GM13977 (cell line): Measurements from ENCODE around the gene CASTOR1.

Experiments used
- DNase-seq: peaks from one replicate; pipeline ENCODE4 v3.0.0; 2012; ENCODE audit warnings: low spot score
- in situ Hi-C: fragments of 300-500 bp; cut with MboI; formaldehyde crosslinking; loops from one replicate; pipeline ENCODE4 v1.12.0; 2022; ENCODE audit warnings: low sequenced_read_pairs, low pct_unique_long_range_greater_than_20kb, mixed read lengths, inconsistent platforms; ENCODE audit not compliant: unreplicated experiment
- TF ChIP-seq, protein P1 (sequence below): IDR thresholded peaks from 2 replicates; pipeline ENCODE4 v1.5.1; 2012; ENCODE audit warnings: mild to moderate bottlenecking, control low read depth; ENCODE audit not compliant: insufficient read depth; ENCODE audit errors: extremely low read depth, missing control alignments

Gene CASTOR1

GRCh38 chr22:30333707-30334087 is 44.4 kb upstream of the CASTOR1 start:
- DNase-seq, result no peak
- TF ChIP-seq, protein P1, sequence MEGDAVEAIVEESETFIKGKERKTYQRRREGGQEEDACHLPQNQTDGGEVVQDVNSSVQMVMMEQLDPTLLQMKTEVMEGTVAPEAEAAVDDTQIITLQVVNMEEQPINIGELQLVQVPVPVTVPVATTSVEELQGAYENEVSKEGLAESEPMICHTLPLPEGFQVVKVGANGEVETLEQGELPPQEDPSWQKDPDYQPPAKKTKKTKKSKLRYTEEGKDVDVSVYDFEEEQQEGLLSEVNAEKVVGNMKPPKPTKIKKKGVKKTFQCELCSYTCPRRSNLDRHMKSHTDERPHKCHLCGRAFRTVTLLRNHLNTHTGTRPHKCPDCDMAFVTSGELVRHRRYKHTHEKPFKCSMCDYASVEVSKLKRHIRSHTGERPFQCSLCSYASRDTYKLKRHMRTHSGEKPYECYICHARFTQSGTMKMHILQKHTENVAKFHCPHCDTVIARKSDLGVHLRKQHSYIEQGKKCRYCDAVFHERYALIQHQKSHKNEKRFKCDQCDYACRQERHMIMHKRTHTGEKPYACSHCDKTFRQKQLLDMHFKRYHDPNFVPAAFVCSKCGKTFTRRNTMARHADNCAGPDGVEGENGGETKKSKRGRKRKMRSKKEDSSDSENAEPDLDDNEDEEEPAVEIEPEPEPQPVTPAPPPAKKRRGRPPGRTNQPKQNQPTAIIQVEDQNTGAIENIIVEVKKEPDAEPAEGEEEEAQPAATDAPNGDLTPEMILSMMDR, result no peak
- in situ Hi-C loops, result no loop called here

GRCh38 chr22:30332994-30333706 is 43.8 kb upstream of the CASTOR1 start:
- no peak for DNase-seq
- TF ChIP-seq, protein P1, result no peak
- in situ Hi-C loops, result no loop called here

GRCh38 chr22:30332551-30332950 is 43.2 kb upstream of the CASTOR1 start:
- in situ Hi-C loops, result no loop called here
- no peak for DNase-seq
- TF ChIP-seq, protein P1, result no peak

DNA sequence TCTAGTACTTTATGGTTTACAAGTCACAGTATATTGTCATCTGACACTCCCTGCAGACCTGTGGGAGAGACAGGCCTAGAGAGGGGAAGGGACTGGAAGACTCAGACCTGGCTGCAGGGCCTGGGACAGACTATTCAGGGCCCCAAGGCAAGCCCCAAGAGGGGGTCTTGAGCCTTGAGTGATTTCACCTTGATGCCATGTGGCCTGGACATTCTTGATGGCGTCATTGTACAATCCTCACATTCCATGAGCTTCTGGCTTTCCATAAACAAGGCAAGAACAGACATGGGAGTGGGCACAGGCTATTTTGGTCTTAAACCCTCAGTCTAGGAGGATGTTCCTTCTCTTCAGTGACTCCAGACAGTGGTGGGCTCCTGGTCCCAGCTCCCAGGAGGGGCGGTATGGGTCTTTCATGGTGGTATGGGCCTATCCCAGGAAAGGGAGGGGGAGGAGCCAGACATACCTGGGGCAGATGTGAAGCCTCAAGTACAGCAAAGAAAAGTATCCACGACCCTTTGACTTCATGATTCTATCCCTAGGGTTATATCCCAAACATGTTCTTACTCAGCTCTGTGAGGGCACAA is 39.3 kb upstream of the CASTOR1 start:
- DNase-seq, result no peak
- TF ChIP-seq, protein P1, result no peak
- in situ Hi-C loops, result no loop called here

DNA sequence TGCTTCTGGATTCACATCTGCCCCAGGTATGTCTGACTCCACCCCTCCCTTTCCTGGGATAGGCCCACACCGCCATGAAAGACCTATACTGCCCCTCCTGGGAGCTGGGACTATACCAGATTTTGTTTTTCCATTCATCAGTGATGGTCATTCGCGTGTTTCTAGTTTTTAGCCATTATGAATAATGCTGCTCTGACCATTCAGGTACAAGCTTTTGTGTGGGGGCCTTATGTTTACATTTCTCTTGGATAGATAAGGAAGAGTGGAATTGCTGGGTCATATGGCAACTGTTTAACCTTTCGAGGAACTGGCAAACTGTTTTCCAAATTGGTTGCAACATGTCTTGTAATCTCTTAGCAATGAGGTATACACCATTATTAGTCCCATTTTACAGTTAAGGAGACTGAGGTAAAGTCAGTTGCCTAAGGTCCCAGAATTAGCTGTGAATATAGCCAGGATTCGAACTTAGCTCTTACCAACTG is 38.6 kb upstream of the CASTOR1 start:
- no peak for DNase-seq
- TF ChIP-seq, protein P1, result peak; percentile 18

GRCh38 chr22:30326706-30327362 is 37.5 kb upstream of the CASTOR1 start, which contains the start of gene TBC1D10A:
TSS of gene TBC1D10A (minus strand) at chr22:30326941. CDS start at chr22:30326881, 60 bp downstream.
- DNase-seq, result peak; percentile 100
- in situ Hi-C loops, result no loop called here
- TF ChIP-seq, protein P1, result no peak

More for the DNA sequence above, 38.6 kb upstream of the CASTOR1 start:
- in situ Hi-C loops, result no loop called here
